Large intestine (tissue), 3 donors: Measurements from ENCODE around the gene GPX3. TPM values are rescaled to one million over a fixed set of nuclear protein-coding genes. Genes with fewer than 3 reads are reported as not detected.

Experiments
- DNase-seq, 2 donors: peaks; one replicate each; pipeline versions ENCODE4 v3.0.0 to v3.0.0-alpha.2; 2013
- H3K27ac ChIP-seq: one replicate; pipeline ENCODE4 v1.5.1; 2013; ENCODE audit warnings: low read length
- H3K27me3 ChIP-seq: 2 replicates; pipeline ENCODE4 v1.6.1; 2013; ENCODE audit warnings: low read length; ENCODE audit not compliant: control insufficient read depth, insufficient read depth
- H3K36me3 ChIP-seq: 2 replicates; pipeline ENCODE4 v1.6.1; 2013; ENCODE audit warnings: low read length; ENCODE audit not compliant: control insufficient read depth, insufficient read depth
- H3K4me1 ChIP-seq: one replicate; pipeline ENCODE4 v1.6.1; 2013; ENCODE audit warnings: low read length; ENCODE audit not compliant: control insufficient read depth, insufficient read depth
- H3K4me3 ChIP-seq: one replicate; pipeline ENCODE4 v1.5.1; 2013; ENCODE audit warnings: low read length
- H3K9me3 ChIP-seq: one replicate; pipeline ENCODE4 v1.6.1; 2013; ENCODE audit warnings: mild to moderate bottlenecking, low read depth, low read length, moderate library complexity; ENCODE audit not compliant: control insufficient read depth
- WGBS: methylation state at CpG from one replicate; pipeline ENCODE4 v1.1.5; 2013; ENCODE audit warnings: low lambda C conversion rate; ENCODE audit not compliant: insufficient coverage; 5-methylcytosine and 5-hydroxymethylcytosine counted together
- polyA plus RNA-seq: library from polyadenylated mRNA; unstranded; fragments of 120-200 nt; gene quantifications from one replicate; pipeline ENCODE4 v1.2.1, GENCODE V29; 2013

GPX3 gene
- polyA plus RNA-seq, 1 donor: 34.3 TPM

DNA sequence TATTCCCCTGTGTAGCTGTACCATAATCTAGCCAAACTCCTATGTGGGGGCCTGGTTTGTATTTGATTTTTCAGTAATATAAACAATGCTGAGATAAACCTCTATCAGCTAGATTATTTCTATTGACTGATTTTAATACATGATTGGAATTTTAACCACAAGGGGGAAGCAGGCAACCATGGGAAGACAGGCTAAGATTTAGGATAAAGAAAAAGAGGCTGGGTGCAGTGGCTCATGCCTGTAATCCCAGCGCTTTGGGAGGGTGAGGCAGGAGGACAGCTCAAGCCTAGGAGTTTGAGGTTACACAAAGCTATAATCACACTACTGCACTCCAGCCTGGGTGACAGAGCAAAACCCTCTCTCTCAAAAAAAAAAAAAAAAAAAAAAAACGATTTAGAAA lies 18.1 kb upstream of the GPX3 start:
- peaks cover 19% of the 10 kb centered on the region for H3K4me1 ChIP-seq

GRCh38 chr5:151002681-151003502 lies 17.5 kb upstream of the GPX3 start:
- DNase-seq: no peak
- H3K4me3 ChIP-seq: no peak overlapping the region
- H3K27ac ChIP-seq: no peak overlapping the region
- 90% methylated on average over 7 of the region's 9 CpGs for WGBS
- H3K9me3 ChIP-seq: no peaks in the 10 kb centered on the region
- no peaks in the 10 kb centered on the region for H3K27me3 ChIP-seq
- peaks cover 19% of the 10 kb centered on the region for H3K4me1 ChIP-seq
- no peaks in the 10 kb centered on the region for H3K36me3 ChIP-seq

More for the DNA sequence above, 18.1 kb upstream of the GPX3 start:
- no peaks in the 10 kb centered on the region for H3K36me3 ChIP-seq
- no peaks in the 10 kb centered on the region for H3K9me3 ChIP-seq
- no peaks in the 10 kb centered on the region for H3K27me3 ChIP-seq
- no CpG with 5 or more reads among the region's 2 CpGs for WGBS
- no peak overlapping the region for H3K27ac ChIP-seq
- H3K4me3 ChIP-seq: no peak overlapping the region
- DNase-seq: no peak

- no peaks in the 10 kb centered on the region for H3K36me3 ChIP-seq
- no peak overlapping the region for H3K27ac ChIP-seq
- H3K9me3 ChIP-seq: no peaks in the 10 kb centered on the region
- DNase-seq: no peak
- H3K4me1 ChIP-seq: peaks cover 19% of the 10 kb centered on the region
- no peak overlapping the region for H3K4me3 ChIP-seq
- H3K27me3 ChIP-seq: no peaks in the 10 kb centered on the region
- WGBS: 100% methylated on average over 3 of the region's 3 CpGs
These were observed 16.9 kb upstream of the GPX3 start for GRCh38 chr5:151003503-151003860.

GRCh38 chr5:151004499-151004898 lies 15.9 kb upstream of the GPX3 start:
- no CpG with 5 or more reads among the region's 2 CpGs for WGBS
- Histone ChIP-seq H3K27me3 (no peaks in the 10 kb centered on the region), H3K4me3 (no peak overlapping the region), H3K36me3 (no peaks in the 10 kb centered on the region), H3K27ac (peak overlapping the region; percentile 7), H3K9me3 (no peaks in the 10 kb centered on the region), H3K4me1 (peaks cover 19% of the 10 kb centered on the region)
- DNase-seq: peak; percentile 44 to 61

DNA sequence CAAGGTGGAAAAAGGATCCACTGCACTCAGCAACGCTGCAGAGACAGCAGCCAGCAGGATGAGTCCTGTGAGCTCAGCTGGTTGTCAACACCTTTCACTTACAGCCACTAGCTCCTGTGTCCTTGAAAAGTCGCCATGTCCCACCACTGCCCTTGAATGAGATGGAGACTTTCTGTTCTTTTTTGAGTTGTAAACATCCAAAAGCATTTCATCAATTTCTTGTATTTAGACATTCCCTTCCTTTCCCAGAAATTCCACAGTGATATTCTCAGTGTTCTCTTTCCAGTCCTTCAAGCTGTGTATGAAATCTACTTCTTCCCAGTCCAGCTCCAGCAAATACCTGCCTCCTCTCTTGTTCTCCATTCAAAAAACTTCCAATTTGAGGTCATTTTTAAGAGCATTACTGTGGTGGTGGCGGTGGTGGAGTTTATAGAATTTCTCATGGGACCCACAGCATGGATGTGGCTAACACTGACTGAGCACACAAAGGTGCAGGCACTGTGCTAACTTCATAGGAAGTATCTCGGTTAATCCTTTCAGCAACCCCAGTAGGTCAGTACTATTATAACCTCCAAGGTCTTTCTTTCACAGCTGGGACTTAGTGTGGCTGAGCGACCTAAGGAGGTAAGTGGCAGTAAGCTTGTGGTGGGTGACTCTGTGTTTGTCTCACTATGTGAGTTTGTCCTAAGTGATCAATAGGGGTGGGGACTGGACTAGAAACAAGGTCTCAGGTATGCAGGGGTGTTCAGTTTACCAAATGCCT lies 15.0 kb upstream of the GPX3 start:
- H3K27me3 ChIP-seq: no peaks in the 10 kb centered on the region
- DNase-seq: no peak
- H3K4me3 ChIP-seq: no peak overlapping the region
- H3K27ac ChIP-seq: peak overlapping the region; percentile 7
- H3K4me1 ChIP-seq: peaks cover 19% of the 10 kb centered on the region
- no peaks in the 10 kb centered on the region for H3K36me3 ChIP-seq
- no CpG with 5 or more reads among the region's 5 CpGs for WGBS
- no peaks in the 10 kb centered on the region for H3K9me3 ChIP-seq

- H3K4me3 ChIP-seq: no peak overlapping the region
- no peaks in the 10 kb centered on the region for H3K27me3 ChIP-seq
- WGBS: no CpG with 5 or more reads among the region's 7 CpGs
- H3K36me3 ChIP-seq: no peaks in the 10 kb centered on the region
- peak; percentile 71 to 75 for DNase-seq
- H3K4me1 ChIP-seq: peaks cover 19% of the 10 kb centered on the region
- H3K27ac ChIP-seq: peak overlapping the region; percentile 7
- H3K9me3 ChIP-seq: no peaks in the 10 kb centered on the region
These were observed 14.3 kb upstream of the GPX3 start for GRCh38 chr5:151005950-151006576.

GRCh38 chr5:151006704-151007334 lies 13.6 kb upstream of the GPX3 start:
- H3K4me1 ChIP-seq: peaks cover 19% of the 10 kb centered on the region

DNA sequence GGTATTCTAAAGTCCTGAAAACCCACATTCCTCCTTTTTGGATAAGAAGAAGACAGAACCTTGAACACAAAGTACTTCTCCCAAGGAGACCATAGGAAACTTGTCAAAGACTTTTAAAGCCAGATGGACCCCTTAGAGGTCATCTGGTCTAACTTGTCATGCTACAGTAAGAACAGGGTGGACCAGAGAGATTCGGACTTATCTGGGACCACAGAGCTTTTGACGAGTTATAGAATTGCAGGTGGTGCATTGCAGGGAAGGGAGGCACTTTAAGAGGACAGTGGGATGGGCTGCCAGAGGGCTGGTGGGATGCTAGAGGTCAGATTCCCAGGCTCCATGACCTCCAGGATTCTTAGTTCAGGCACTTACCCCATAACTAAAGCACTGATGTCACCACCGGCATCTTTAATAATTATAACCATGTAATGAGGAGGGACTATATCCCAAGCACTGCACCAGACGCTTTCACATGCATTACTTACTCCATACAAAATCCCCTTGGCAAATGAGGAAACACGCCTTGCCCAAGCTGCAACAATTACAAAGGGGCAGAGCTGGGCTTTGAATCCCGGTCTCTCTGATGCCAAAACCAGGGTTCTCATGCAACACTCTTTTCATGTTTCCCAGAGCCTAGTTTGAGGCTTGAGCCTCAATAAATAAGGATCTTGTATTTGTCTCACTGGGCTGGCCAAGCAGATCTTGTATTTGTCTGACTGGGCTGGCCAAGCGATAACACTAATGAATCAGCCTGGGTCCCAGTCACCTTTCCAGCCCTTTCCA lies 12.8 kb upstream of the GPX3 start:
- WGBS: 100% methylated on average over 2 of the region's 7 CpGs
- H3K4me1 ChIP-seq: peaks cover 19% of the 10 kb centered on the region
- no peaks in the 10 kb centered on the region for H3K27me3 ChIP-seq
- no peak overlapping the region for H3K27ac ChIP-seq
- DNase-seq: no peak
- no peaks in the 10 kb centered on the region for H3K36me3 ChIP-seq
- H3K9me3 ChIP-seq: no peaks in the 10 kb centered on the region
- H3K4me3 ChIP-seq: no peak overlapping the region

More at GRCh38 chr5:151006704-151007334, 13.6 kb upstream of the GPX3 start:
- no peaks in the 10 kb centered on the region for H3K36me3 ChIP-seq
- H3K9me3 ChIP-seq: no peaks in the 10 kb centered on the region
- no peaks in the 10 kb centered on the region for H3K27me3 ChIP-seq
- DNase-seq: no peak
- peak overlapping the region; percentile 7 for H3K27ac ChIP-seq
- WGBS: 100% methylated on average over 1 of the region's 5 CpGs
- H3K4me3 ChIP-seq: no peak overlapping the region

DNA sequence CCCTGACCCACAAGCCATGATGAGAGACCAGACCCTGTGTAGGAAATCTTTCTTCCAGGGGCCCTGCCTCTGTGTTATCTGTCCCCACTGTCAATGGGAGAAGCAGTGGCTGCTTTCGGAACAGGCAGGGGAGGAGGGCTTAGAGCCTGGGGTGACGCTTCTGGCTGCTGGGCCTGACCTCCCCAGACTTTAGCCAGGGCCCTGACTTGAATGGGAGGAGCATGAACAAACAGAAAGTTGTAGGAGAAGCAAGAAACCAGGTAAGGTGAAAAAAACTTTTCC lies 12.2 kb upstream of the GPX3 start:
- no peak for DNase-seq
- Histone ChIP-seq H3K27me3 (no peaks in the 10 kb centered on the region), H3K9me3 (no peaks in the 10 kb centered on the region), H3K27ac (no peak overlapping the region), H3K36me3 (no peaks in the 10 kb centered on the region), H3K4me3 (no peak overlapping the region), H3K4me1 (peaks cover 19% of the 10 kb centered on the region)
- WGBS: 83% methylated on average over 1 of the region's 2 CpGs

DNA sequence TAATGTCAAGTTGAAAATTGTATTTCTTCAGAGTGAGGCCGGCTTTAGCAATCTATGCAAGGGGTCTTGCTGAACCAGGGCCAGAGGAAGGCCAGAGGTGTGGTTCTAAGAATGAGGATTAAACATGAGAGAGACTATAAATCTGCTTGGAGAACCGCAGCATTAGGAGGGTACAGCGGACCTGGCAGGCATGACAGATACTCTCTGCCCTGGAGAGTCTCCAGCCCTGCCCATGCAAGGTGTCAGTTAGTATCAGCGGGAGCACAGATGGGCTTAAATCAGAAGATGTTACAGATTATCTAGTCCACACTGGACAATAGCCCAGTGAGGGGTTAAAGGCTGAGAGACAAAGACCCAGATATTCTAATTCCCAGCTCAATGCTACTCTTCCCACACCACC lies 11.5 kb upstream of the GPX3 start:
- no peaks in the 10 kb centered on the region for H3K9me3 ChIP-seq
- no CpG with 5 or more reads among the region's 4 CpGs for WGBS
- peaks cover 19% of the 10 kb centered on the region for H3K4me1 ChIP-seq
- no peak overlapping the region for H3K4me3 ChIP-seq
- DNase-seq: no peak
- H3K27ac ChIP-seq: no peak overlapping the region
- no peaks in the 10 kb centered on the region for H3K36me3 ChIP-seq
- H3K27me3 ChIP-seq: no peaks in the 10 kb centered on the region
